Endothelial cell of umbilical vein (primary cell): ENCODE data around the gene TECTB. TPM values are rescaled to one million over a fixed set of nuclear protein-coding genes. Genes with fewer than 3 reads are reported as not detected.

Experiments
- BruUV-seq: library from RNA; stranded (reverse); fragments of 400-500 nt; replicated peaks from 2 replicates; lab custom pipeline; 2021; lab: Mats Ljungman, UMichigan
- CTCF ChIA-PET: fragments of 300-600, 350-600 bp; sonication (Branson Sonifier 250); formaldehyde crosslinking; loops from one replicate; lab custom pipeline; 2021; ENCODE audit warnings: antibody characterized with exemption, inconsistent platforms; lab: Charles Lee
- POLR2A ChIA-PET: fragments of 300-600, 350-600 bp; sonication (Branson Sonifier 250); formaldehyde crosslinking; loops from one replicate; lab custom pipeline; 2021; ENCODE audit warnings: antibody characterized with exemption, inconsistent platforms; lab: Charles Lee
- DNase-seq: peaks from one replicate; pipeline ENCODE4 v3.0.0-alpha.2; 2011; ENCODE audit warnings: low read depth, low spot score
- FAIRE-seq: peaks from 2 replicates; lab custom pipeline; 2011; peaks lifted over from hg19 to GRCh38; lab: Jason Lieb, UNC
- H2AFZ ChIP-seq: 2 replicates; pipeline ENCODE4 v1.6.0; 2012; ENCODE audit warnings: low read depth, low read length, control low read depth, inconsistent platforms
- H3K27ac ChIP-seq: 2 replicates; pipeline ENCODE4 v1.5.1; 2011; ENCODE audit warnings: low read depth, mild to moderate bottlenecking, control low read depth, low read length, moderate library complexity; ENCODE audit not compliant: insufficient read depth
- H3K27me3 ChIP-seq, 2 experiments: 2 replicates each; pipeline versions ENCODE4 v1.6.0 to v1.6.1; 2011; ENCODE audit warnings: low read length in 2 of 2, mixed read lengths in 1 of 2; ENCODE audit not compliant: control insufficient read depth in 2 of 2, insufficient read depth in 2 of 2
- H3K36me3 ChIP-seq, 2 experiments: 2 replicates in 1 of 2; 3 replicates in 1 of 2; pipeline ENCODE4 v1.5.1; 2011; ENCODE audit warnings: low read length in 2 of 2, mild to moderate bottlenecking in 1 of 2, moderate library complexity in 1 of 2; ENCODE audit not compliant: control insufficient read depth in 2 of 2, insufficient read depth in 2 of 2; ENCODE audit errors: extremely low read depth in 1 of 2
- H3K4me1 ChIP-seq: 3 replicates; pipeline ENCODE4 v1.5.1; 2011; ENCODE audit warnings: mild to moderate bottlenecking, low read length; ENCODE audit not compliant: control insufficient read depth, insufficient read depth; ENCODE audit errors: extremely low read depth
- H3K4me2 ChIP-seq: 2 replicates; pipeline ENCODE4 v1.6.1; 2011; ENCODE audit warnings: low read length, control low read depth, mixed read lengths; ENCODE audit not compliant: insufficient read depth
- H3K4me3 ChIP-seq, 3 experiments: fragments of 200-600 bp in 1 of 3; sonication (generic), shearing (Covaris generic) in 1 of 3; replicated peaks in 1 of 3; 2 replicates each; pipeline ENCODE4 v1.5.1; 2011 to 2016; ENCODE audit warnings: control low read depth in 3 of 3, low read length in 3 of 3, mild to moderate bottlenecking in 2 of 3, inconsistent platforms in 1 of 3, low read depth in 1 of 3, moderate library complexity in 1 of 3; ENCODE audit not compliant: insufficient read depth in 1 of 3
- H3K79me2 ChIP-seq: 2 replicates; pipeline ENCODE4 v1.6.0; 2012; ENCODE audit warnings: low read length, inconsistent platforms; ENCODE audit not compliant: control insufficient read depth, insufficient read depth
- H3K9ac ChIP-seq: replicated peaks from 2 replicates; pipeline ENCODE3; 2011; ENCODE audit warnings: low read length, control low read depth; ENCODE audit not compliant: insufficient read depth; ENCODE audit errors: extremely low read depth
- H3K9me1 ChIP-seq: replicated peaks from 3 replicates; pipeline ENCODE4 v1.6.0; 2011; ENCODE audit warnings: mild to moderate bottlenecking, low read length; ENCODE audit not compliant: control insufficient read depth, insufficient read depth; ENCODE audit errors: extremely low read depth
- H3K9me3 ChIP-seq: replicated peaks from 2 replicates; pipeline ENCODE4 v1.5.1; 2012; ENCODE audit warnings: low read length, inconsistent platforms; ENCODE audit not compliant: control insufficient read depth, insufficient read depth
- H4K20me1 ChIP-seq: replicated peaks from 2 replicates; pipeline ENCODE3; 2011; ENCODE audit warnings: mild to moderate bottlenecking, low read length; ENCODE audit not compliant: control insufficient read depth, insufficient read depth; ENCODE audit errors: extremely low read depth
- CTCF ChIP-seq, 2 donors: IDR thresholded peaks; 1 replicate in 1 of 2; 2 replicates in 1 of 2; pipeline ENCODE4 v1.5.1; 2011; ENCODE audit warnings: low read length in 2 of 2, mild to moderate bottlenecking in 2 of 2, moderate library complexity in 2 of 2, control low read depth in 1 of 2, inconsistent platforms in 1 of 2, low read depth in 1 of 2; ENCODE audit not compliant: insufficient read depth in 1 of 2; ENCODE audit errors: extremely low read depth in 1 of 2
- JUN ChIP-seq: IDR thresholded peaks from 2 replicates; pipeline ENCODE4 v1.6.1; 2011; ENCODE audit warnings: borderline replicate concordance, low read depth; ENCODE audit not compliant: insufficient read length, insufficient read depth
- POLR2A ChIP-seq: IDR thresholded peaks from 2 replicates; pipeline ENCODE4 v1.6.1; 2012; ENCODE audit warnings: low read depth, mild to moderate bottlenecking, control low read depth, low read length
- POLR2AphosphoS5 ChIP-seq: IDR thresholded peaks from 2 replicates; pipeline ENCODE4 v1.6.1; 2012; ENCODE audit warnings: low read depth, mild to moderate bottlenecking, control low read depth, low read length, moderate library complexity; ENCODE audit not compliant: insufficient read depth
- dilution Hi-C: fragments of 300-500 bp; cut with MboI; formaldehyde crosslinking; loops from one replicate; pipeline ENCODE4 v1.15.0; 2019; ENCODE audit warnings: low sequenced_read_pairs; ENCODE audit not compliant: extremely low pct_ligation_motif_present
- intact Hi-C: fragments of 100-400 bp; cut with micrococcal nuclease; formaldehyde crosslinking; loops from one replicate; pipeline ENCODE4 v1.10.0; 2022
- polyA plus RNA-seq, 4 experiments: library from polyadenylated mRNA; depleted of rRNA in 3 of 4; stranded (reverse) in 3 of 4; unstranded in 1 of 4; fragments of >200 nt; gene quantifications; 2 replicates each; pipeline versions ENCODE4 v1.2.1 to v1.2.3, GENCODE V29; 2011 to 2012; ENCODE audit warnings: missing spikeins in 1 of 4
- total RNA-seq: library from RNA; stranded (reverse); gene quantifications from 2 replicates; pipeline ENCODE4 v1.2.3, GENCODE V29; 2021
- TF ChIP-seq, protein P1 (sequence below): IDR thresholded peaks from 2 replicates; pipeline ENCODE4 v1.6.1; 2011; ENCODE audit not compliant: insufficient read depth, insufficient read length

TECTB gene
- total and polyA plus RNA-seq, 2 donors (not counting 3 experiments of a cell fraction or from before 2014, with no cell fraction given) = not detected

DNA sequence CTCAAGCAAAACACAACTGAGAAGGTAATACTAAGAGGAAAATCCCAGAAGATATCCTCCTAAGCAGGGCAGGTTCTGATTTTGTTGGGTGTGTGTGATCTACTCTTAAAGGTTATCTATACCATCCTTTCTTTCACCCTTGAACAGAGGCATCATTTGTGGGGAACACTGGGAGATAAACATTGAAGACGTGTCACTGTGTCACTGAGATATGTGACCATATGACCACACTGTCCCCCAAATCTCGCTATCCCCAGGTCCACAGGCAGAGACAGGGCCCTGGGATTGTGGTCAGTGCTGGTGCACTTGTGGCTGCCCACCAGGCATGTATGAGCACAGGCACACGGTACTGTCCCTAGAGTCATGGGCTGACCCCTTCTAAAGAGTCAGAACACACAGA, 30.0 kb downstream of the TECTB start:
- CTCF ChIA-PET = interaction anchor here (0.8 to 7.3 kb wide), 6 partner anchors 18 to 176 kb away, joined by 3 to 96 read pairs (median 4); partner anchors contain the start of gene GPAM
- Histone ChIP-seq H3K9ac (no peak overlapping the region), H3K9me3 (no peaks in the 10 kb centered on the region), H3K9me1 (no peaks in the 10 kb centered on the region), H3K36me3 (no peaks in the 10 kb centered on the region), H3K4me1 (peaks cover 20% of the 10 kb centered on the region), H2AFZ (no peak overlapping the region), H3K27ac (no peak overlapping the region), H3K79me2 (no peaks in the 10 kb centered on the region), H4K20me1 (no peaks in the 10 kb centered on the region), H3K4me3 (no peak overlapping the region), H3K4me2 (no peak overlapping the region), H3K27me3 (no peaks in the 10 kb centered on the region)
- DNase-seq = no peak
- FAIRE-seq = no peak
- POLR2A ChIA-PET = no interaction called here
- TF ChIP-seq CTCF (IDR thresholded peaks at IDR 0.05; ENCODE audit: extremely low read depth in 1 of 2, insufficient read depth in 1 of 2, low read depth in 1 of 2, low read length in 2 of 2) (no peak), POLR2AphosphoS5 (no peak), POLR2A (no peak), JUN (no peak)
- TF ChIP-seq, protein P1, sequence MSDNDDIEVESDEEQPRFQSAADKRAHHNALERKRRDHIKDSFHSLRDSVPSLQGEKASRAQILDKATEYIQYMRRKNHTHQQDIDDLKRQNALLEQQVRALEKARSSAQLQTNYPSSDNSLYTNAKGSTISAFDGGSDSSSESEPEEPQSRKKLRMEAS = no peak
- intact Hi-C loops = loop anchor here (5.0 kb wide), 1 partner anchor 1069 kb away; no protein-coding TSS in a partner anchor
- BruUV-seq = no TSS peak
- dilution Hi-C loops = no loop called here
